ENCODE data around the gene NELL1.

DNA sequence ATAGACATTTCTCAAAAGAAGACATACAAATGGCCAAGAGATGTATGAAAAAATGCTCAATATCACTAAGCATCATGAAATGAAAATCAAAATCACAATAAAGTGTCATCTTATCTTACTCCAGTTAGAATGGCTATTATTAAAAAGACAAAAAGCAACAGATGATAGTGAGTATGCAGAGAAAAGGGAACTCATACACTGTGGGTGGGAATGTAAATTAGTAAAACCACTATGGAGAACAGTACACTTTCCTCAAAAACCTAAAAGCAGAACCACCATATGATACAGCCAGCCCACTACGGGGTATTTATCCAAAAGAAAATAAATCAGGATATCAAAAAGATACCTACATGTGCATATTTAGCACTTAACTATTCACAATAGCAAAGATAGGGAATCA is 823.5 kb downstream of the NELL1 start:
- TF ChIP-seq, protein P1, sequence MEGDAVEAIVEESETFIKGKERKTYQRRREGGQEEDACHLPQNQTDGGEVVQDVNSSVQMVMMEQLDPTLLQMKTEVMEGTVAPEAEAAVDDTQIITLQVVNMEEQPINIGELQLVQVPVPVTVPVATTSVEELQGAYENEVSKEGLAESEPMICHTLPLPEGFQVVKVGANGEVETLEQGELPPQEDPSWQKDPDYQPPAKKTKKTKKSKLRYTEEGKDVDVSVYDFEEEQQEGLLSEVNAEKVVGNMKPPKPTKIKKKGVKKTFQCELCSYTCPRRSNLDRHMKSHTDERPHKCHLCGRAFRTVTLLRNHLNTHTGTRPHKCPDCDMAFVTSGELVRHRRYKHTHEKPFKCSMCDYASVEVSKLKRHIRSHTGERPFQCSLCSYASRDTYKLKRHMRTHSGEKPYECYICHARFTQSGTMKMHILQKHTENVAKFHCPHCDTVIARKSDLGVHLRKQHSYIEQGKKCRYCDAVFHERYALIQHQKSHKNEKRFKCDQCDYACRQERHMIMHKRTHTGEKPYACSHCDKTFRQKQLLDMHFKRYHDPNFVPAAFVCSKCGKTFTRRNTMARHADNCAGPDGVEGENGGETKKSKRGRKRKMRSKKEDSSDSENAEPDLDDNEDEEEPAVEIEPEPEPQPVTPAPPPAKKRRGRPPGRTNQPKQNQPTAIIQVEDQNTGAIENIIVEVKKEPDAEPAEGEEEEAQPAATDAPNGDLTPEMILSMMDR (conservative IDR thresholded peaks at IDR 0.05 in 1 of 2, IDR thresholded peaks at IDR 0.05 in 1 of 2; ENCODE audit: extremely low read depth in 1 of 2, insufficient read depth in 1 of 2, low read depth in 1 of 2, low read length in 2 of 2): no peak
- no peak for TF ChIP-seq EZH2 (IDR thresholded peaks at IDR 0.05; ENCODE audit: borderline replicate concordance, low read length)

All from mammary epithelial cell (primary cell).